Liver (tissue), 9 donors: ENCODE data around the gene NOS3. TPM values are rescaled to one million over a fixed set of nuclear protein-coding genes. Genes with fewer than 3 reads are reported as not detected.

Experiments
- DNase-seq: peaks from one replicate; pipeline ENCODE4 v3.0.0-alpha.2; 2017; ENCODE audit warnings: low spot score
- H3K27ac ChIP-seq, 2 donors: one replicate each; pipeline ENCODE4 v1.7.0; 2013; ENCODE audit warnings: inconsistent platforms in 2 of 2, low read length in 2 of 2, control low read depth in 1 of 2, low read depth in 1 of 2, mild to moderate bottlenecking in 1 of 2
- H3K27me3 ChIP-seq, 4 donors: one replicate each; pipeline versions ENCODE4 v1.6.1 to v1.7.0; 2013; ENCODE audit warnings: low read length in 3 of 4, inconsistent platforms in 1 of 4, mild to moderate bottlenecking in 1 of 4, moderate library complexity in 1 of 4; ENCODE audit not compliant: control insufficient read depth in 4 of 4, insufficient read depth in 4 of 4
- H3K36me3 ChIP-seq, 4 donors: one replicate each; pipeline versions ENCODE4 v1.6.1 to v1.7.0; 2013; ENCODE audit warnings: low read length in 3 of 4, mild to moderate bottlenecking in 3 of 4, low read depth in 1 of 4, moderate library complexity in 1 of 4; ENCODE audit not compliant: control insufficient read depth in 4 of 4, insufficient read depth in 3 of 4
- H3K4me1 ChIP-seq, 4 donors: one replicate each; pipeline versions ENCODE4 v1.6.1 to v1.7.0; 2013; ENCODE audit warnings: low read length in 3 of 4, mild to moderate bottlenecking in 3 of 4, moderate library complexity in 1 of 4; ENCODE audit not compliant: control insufficient read depth in 4 of 4, insufficient read depth in 4 of 4
- H3K4me3 ChIP-seq, 3 donors: one replicate each; pipeline versions ENCODE4 v1.6.1 to v1.7.0; 2013; ENCODE audit warnings: low read length in 3 of 3, control low read depth in 1 of 3, low read depth in 1 of 3, mild to moderate bottlenecking in 1 of 3
- H3K9ac ChIP-seq, 2 donors: one replicate each; pipeline ENCODE4 v1.7.0; 2013; ENCODE audit warnings: low read length in 2 of 2, mild to moderate bottlenecking in 2 of 2, moderate library complexity in 2 of 2, control low read depth in 1 of 2, low read depth in 1 of 2
- H3K9me3 ChIP-seq, 4 donors: one replicate each; pipeline versions ENCODE4 v1.6.1 to v1.7.0; 2013; ENCODE audit warnings: low read length in 3 of 4; ENCODE audit not compliant: control insufficient read depth in 4 of 4
- CTCF ChIP-seq: fragments of 150-350 bp; IDR thresholded peaks from 2 replicates; pipeline ENCODE4 v1.5.1; 2017; ENCODE audit warnings: improper control_type of control experiment, low read depth, low read length; ENCODE audit not compliant: missing input control
- EGR1 ChIP-seq, 2 donors: IDR thresholded peaks; 2 replicates each; pipeline ENCODE4 v1.6.1; 2016 to 2018; ENCODE audit warnings: antibody characterized with exemption in 2 of 2, low read depth in 2 of 2
- REST ChIP-seq: IDR thresholded peaks from 2 replicates; pipeline ENCODE4 v1.6.1; 2016; ENCODE audit warnings: antibody characterized with exemption, mild to moderate bottlenecking
- ZBTB33 ChIP-seq: IDR thresholded peaks from 2 replicates; pipeline ENCODE4 v1.6.1; 2016; ENCODE audit warnings: antibody characterized with exemption
- WGBS: extraction: QIAGEN DNeasy Blood & Tissue Kit; methylation state at CpG from one replicate; pipeline ENCODE4 v1.1.7; 2013; 5-methylcytosine and 5-hydroxymethylcytosine counted together
- polyA plus RNA-seq, 2 donors: library from polyadenylated mRNA; stranded (reverse) in 1 of 2; unstranded in 1 of 2; fragments of 200-250 nt in 1 of 2; fragments of >200 nt in 1 of 2; fragmentation: Nextera tagmentation in 1 of 2; extraction: Ambion mirVana in 1 of 2; gene quantifications; one replicate each; pipeline versions ENCODE4 v1.2.1 to v1.2.3, GENCODE V29; 2013 to 2015
- total RNA-seq, 2 donors: library from RNA; depleted of rRNA; stranded (reverse); fragments of >200 nt; gene quantifications; one replicate each; pipeline ENCODE4 v1.2.3, GENCODE V29; 2014
- donor health status: healthy.
- donor health status: healthy.
- donor health status: healthy.
- donor health status: healthy.
- donor health status: healthy.

Gene NOS3
- total and polyA plus RNA-seq, 4 donors: 1.6 to 6.1 (median 5.1) TPM

GRCh38 chr7:151058781-151059366, 68.1 kb downstream of the NOS3 start:
- H3K4me3 ChIP-seq: peak overlapping the region; percentile 18 to 79 (median 54)
- no peaks in the 10 kb centered on the region for H3K27me3 ChIP-seq
- H3K27ac ChIP-seq: peak overlapping the region; percentile 83 to 89
- no peak for DNase-seq
- H3K9ac ChIP-seq: peak overlapping the region; percentile 42 to 55
- H3K9me3 ChIP-seq: no peaks in the 10 kb centered on the region
- H3K4me1 ChIP-seq: peaks cover 17 to 58% (median 47%) of the 10 kb centered on the region in 4 donors
- TF ChIP-seq EGR1 (IDR thresholded peaks at IDR 0.05; ENCODE audit: low read depth in 2 of 2): no peak
- 6% methylated on average over 18 of the region's 18 CpGs for WGBS
- H3K36me3 ChIP-seq: no peaks in the 10 kb centered on the region

- 1% methylated on average over 75 of the region's 75 CpGs for WGBS
Measured at GRCh38 chr7:151059367-151060112, 68.7 kb downstream of the NOS3 start, which contains the start of gene SLC4A2. SLC4A2 (plus strand) TSS chr7:151059589; CDS start chr7:151061988, 2,399 bp downstream.

More at GRCh38 chr7:151059367-151060112, 68.7 kb downstream of the NOS3 start, which contains the start of gene SLC4A2:
- no peaks in the 10 kb centered on the region for H3K9me3 ChIP-seq
- H3K27ac ChIP-seq: peak within 1 kb of the TSS; percentile 83 to 89
- H3K27me3 ChIP-seq: no peaks in the 10 kb centered on the region
- peaks cover 17 to 62% (median 49%) of the 10 kb centered on the region in 4 donors for H3K4me1 ChIP-seq
- peak within 1 kb of the TSS; percentile 42 to 55 for H3K9ac ChIP-seq
- H3K4me3 ChIP-seq: peak within 1 kb of the TSS; percentile 44 to 79 (median 66)
- peak; percentile 75 for DNase-seq
- H3K36me3 ChIP-seq: peaks cover 0 to 2% (median under 1%) of the 10 kb centered on the region in 4 donors
- TF ChIP-seq ZBTB33 (no peak), REST (peak; percentile 7), CTCF (peak; percentile 22)
